Stimulated activated CD8-positive, alpha-beta memory T cell treated with anti-CD3 and anti-CD28 coated beads, Interleukin-4, amount 100 ng/mL, for 48 hours (primary cell): ENCODE data around the gene SCN5A.
"Not testable (repeated sequence)": the region's sequence is repeated elsewhere in the genome, so short reads cannot be mapped to it uniquely, and the experiment has no call there.

ENCODE experiments used
- DNase-seq: peaks from one replicate; pipeline ENCODE4 v3.0.0-alpha.2; 2020

Gene SCN5A

DNA sequence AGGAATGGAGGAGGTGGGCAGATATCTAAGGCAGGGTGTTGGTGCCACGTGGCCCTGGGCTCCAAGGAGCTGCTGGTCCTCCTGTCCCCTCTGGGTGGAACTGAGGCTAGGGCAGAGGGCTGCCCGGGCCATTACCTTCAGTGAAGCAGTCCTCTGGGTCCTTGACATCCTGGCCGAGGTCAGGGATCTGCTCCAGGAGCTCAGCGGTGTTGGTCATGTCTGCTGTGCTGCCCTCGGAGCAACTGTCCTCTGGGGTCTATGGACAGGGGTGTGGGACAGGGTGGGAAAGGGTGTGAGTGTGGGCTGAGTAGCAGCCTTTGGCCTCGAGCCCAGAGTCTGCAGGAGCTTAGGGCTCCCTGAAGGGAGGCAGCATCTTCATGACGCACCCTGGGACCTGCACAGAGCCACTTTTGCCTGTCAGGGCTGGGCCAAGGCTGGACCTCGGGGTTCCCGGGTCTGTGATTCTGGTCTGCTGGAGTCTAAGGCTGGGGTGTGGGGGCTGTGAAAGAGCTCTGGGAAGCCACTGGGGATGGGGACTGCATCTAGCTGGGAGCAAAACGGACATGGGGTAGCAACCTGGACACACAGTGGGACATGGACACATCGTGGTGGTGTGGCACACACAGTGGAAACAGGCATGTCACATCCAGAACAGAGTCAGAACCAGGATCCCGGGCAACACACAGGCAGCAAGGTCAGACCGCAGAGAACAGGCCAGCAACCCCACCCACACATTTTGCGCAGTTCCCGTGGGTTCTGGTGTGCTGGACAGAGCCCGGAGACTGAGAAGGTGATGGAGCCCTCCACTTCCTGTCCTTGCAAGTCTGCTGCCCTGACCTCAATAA is 72.7 kb downstream of the SCN5A start:
- peak; percentile 15 for DNase-seq

DNA sequence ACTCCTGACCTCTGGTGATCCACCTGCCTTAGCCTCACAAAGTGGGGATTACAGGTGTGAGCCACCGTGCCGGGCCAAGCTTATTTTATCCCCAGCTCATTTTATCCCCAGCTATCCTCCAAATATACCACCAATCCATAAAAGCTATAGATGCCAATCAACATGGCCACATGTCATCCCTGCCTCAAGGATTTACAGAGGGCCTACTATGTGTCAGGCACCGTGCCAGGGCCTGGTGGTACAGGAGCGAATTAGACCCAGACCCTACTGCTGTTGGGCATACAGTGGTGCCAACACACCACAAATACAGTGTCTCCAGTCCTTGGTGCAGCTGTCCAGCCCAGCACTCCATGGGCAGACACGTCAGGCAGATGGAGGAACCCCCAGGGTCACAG is 73.4 kb downstream of the SCN5A start:
- peak; percentile 17 for DNase-seq

DNA sequence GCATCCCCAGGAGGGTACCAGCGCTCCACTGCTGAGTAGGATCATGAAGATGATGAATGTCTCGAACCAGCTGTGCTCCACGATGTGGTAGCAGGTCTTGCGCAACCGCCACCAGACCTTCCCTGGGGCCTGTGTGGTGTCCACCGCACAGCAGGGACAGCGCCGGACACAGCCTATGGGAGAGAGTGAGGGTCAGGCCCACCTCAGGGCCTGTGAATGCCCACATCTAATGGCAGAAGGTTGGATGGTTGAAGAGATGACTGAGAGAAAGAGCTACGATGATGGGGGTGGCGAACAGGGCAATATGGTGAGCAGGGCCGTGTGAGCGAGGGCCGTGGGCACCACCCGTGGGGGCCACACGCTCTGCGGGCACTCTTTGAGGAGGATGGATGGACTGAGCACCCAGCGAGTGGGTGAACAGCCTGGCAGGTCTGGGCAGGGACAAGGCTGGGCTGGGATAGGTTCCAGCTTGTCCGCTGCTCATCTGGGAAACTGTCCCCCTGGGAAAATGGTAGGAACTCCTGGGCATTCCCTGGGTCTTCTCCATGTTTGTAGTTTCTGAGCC is 74.1 kb downstream of the SCN5A start:
- DNase-seq = no peak

DNA sequence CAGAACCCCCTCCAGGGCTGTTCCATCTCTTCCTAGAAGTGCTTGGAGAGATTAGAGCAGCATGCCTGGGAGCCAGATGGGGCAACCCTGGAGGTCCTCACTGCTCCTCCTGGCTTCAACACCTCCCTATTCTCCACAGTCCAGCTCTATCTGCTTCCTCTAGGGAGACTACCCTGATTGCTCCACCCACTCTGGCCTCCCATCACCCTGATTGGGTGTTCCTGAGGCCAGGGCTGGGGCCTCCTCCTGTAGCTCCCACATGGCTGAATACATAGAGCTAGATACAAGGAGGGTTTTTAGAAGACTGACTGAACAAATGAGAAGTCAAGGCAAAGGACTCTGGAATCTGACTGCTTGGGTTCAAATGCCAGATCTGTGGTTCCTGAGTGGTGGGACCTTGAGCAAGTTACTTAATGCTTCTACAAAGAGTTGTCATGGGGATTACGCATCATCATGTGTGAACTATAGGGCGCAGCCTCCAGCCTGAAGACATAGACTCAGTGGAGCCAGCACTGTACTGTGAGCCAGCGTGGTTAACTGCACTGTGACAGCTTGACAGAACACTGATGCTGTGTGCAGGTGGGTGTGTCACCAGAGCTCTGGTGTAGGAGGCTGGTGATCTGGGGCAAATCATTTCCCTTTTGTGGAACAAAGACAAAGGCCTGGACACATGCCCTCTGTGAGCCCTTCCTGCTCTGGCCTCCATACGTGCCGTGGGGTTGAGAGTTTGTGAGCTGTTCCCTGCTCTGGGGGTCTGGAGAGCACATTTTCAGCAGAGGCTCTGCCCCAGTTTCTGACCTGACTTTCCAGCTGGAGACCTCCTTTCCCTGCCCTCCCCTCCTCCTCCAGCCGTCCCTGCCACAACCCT is 74.8 kb downstream of the SCN5A start:
- DNase-seq = peak; percentile 14

DNA sequence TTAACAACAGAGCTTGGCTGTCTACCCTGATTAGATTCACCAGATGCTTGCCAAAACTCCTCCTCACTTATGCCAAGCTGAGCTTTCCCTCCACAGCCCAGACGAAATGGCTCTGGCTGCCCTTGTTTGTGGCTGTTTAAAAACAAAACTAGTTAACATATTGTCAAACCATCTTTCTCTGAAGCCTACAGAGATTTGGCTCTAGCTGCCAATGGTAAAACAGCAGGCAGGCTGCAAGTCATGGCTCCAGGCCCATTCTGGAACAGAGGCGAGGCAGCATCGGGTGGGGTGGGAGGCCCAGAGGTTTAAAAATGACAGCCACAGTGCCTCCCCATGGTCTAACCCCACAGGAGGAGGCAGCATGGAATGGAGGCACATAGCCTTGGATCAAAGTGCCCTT is 75.9 kb downstream of the SCN5A start:
- DNase-seq = peak; percentile 9

DNA sequence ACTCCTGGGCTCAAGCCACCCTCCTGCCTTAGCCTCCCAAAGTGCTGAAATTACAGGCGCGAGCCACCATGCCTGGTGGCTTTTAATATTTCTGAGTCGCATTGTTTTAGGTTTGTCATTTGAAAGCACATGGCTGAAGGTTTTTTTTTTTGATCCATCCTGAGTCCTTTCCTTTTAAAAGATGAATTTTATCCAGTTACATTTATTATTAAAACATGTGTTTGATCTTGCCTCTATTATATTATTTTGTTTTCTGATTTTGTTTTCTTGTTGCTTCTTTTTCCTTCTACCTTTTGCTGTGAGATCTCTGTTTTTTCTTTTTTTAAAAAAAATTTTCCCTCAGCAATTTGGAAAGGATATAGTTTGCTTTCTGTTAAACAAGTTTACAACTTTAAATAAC is 76.4 kb downstream of the SCN5A start:
- no peak for DNase-seq

DNA sequence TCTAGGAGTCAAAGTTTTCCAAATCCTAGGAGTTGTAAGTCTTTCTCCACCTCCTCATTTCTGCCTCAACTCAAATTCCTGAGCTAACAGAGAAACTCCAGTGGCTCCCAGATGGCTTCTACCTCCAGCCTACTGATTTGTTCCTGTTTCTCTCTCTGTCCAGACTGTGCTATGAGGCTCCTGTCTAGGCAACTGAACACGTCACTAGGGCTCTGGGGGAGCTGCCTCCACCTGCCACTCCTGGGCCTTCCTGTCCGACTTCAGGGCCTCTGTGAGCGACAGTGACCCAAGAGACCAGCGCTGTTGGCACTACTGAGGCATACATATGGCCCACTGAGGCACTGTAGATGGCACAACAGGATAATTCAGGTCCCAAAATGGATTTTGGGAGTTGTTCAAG is 82.0 kb downstream of the SCN5A start:
- no peak for DNase-seq

DNA sequence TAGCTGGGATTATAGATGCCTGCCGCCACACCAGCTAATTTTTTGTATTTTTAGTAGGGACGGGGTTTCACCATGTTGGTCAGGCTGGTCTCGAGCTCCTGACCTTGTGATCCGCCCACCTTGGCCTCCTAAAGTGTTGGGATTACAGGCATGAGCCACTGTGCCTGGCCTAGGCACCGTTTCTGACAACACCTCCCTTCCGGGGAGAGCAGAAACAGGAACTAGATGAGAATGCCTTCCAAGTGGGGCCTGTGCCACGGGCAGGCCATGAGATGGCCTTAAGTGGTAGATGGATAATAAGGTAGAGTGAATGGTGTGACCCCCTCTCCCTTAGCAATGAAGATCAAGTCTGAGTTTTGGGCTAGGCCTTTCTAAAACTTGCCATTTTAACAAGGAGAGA is 82.7 kb downstream of the SCN5A start:
- DNase-seq = not testable (repeated sequence)

DNA sequence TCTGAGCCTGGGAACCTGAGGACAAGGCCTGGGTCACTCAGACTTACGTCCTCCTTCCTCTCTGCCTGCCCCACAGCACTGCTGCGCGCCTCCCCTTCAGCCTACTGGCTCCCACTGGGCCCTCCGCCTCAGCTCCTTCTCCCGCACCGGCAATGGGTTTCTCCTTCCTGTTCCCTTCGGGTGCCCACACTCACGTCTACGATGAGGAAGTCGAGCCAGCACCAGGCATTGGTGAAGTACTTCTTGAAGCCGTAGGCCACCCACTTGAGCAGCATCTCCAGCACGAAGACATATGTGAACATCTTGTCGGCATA is 83.3 kb downstream of the SCN5A start:
- no peak for DNase-seq

DNA sequence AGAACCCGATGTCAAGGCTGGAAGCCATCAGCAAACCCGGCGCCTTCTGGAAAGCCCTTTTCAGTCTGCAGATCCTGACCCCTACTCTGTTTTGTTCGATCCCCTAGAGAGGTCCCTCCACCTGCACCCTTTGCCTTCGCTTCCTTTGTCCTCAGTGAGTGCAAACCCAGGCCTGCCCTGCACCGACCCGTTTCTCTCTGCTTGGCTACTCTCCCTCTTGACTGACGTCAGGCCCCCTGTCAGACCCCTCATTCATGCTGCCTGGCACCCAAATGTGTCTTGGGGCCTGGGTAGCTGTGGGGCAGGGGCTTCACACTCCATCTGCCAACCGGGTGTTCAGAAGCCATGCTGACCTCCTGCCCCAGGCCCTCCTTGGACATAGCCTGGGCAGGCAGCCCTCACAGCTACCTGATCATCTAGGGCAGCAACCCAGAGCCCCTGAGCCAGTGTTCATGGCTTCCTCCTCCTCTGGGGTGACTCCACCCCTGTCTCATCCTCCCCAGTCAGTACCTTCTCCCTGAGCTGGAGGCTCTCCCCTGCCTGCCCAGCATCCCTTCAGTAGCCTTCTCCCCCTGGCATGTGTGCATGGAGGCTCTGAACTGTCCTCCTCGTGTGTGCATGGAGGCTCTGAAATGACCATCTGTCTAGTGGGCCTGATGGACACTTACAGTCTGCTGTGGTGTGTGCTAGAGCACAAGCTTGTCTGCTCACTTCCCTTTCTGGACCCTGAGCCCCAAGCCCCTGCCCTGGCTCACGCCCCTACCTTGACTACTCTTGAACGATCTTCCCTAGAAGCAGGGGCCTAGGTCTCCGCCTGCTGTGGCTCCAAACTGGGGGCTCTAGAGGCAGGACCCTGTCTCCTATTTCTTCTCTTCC is 83.9 kb downstream of the SCN5A start:
- no peak for DNase-seq

DNA sequence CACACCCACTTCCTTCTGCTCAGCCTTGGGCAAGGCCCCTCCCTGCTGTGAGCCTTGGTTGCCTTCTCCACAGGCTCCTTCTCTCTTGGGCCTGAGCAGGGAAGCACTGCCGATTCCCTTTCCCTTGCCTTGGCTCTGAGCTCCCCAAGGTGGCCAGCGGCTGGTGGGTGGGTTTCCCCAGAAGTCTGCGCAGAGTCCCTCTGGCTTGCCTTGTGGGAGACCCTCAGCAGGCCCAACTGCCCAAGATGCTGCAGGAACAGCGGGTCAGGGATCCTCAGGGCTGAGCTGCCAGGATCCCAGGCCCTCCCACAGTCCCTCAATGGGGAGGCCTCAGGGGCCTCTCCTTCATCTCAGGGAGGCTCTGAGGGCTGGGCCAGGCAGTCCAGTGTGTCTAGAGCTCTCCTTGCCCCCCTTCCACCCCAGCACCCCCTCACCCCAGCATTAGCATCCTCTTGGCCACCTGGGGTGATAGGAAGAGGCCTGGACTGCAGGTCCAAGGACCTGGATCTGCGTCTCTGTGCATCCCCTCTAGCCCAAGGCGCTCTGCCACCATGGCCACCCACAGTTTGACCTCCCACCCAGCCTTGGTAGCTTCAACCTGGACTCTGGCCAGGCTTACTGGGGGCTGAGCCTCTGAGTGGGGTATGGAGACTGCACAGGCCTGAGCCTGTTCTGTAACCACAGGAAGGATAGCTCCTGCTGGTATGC is 84.7 kb downstream of the SCN5A start:
- no peak for DNase-seq

DNA sequence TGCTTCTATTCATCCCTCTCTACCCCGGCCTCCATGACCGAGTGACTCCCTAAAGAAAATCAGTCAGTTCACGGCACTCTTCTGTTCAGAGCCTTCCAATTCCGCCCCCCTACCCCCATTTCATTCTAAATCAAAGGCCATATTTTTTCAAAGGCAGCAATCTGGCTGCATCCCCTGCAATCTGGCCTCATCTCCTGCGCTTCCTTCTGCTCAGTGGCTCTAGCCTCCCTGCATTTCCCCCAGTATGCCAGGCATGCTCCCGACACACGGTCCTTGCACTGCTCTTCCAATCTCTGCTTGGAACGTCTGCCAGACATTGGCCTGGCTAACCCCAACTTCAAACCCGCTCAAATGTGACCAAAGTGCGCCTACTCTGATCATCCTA is 85.6 kb downstream of the SCN5A start:
- DNase-seq = no peak

DNA sequence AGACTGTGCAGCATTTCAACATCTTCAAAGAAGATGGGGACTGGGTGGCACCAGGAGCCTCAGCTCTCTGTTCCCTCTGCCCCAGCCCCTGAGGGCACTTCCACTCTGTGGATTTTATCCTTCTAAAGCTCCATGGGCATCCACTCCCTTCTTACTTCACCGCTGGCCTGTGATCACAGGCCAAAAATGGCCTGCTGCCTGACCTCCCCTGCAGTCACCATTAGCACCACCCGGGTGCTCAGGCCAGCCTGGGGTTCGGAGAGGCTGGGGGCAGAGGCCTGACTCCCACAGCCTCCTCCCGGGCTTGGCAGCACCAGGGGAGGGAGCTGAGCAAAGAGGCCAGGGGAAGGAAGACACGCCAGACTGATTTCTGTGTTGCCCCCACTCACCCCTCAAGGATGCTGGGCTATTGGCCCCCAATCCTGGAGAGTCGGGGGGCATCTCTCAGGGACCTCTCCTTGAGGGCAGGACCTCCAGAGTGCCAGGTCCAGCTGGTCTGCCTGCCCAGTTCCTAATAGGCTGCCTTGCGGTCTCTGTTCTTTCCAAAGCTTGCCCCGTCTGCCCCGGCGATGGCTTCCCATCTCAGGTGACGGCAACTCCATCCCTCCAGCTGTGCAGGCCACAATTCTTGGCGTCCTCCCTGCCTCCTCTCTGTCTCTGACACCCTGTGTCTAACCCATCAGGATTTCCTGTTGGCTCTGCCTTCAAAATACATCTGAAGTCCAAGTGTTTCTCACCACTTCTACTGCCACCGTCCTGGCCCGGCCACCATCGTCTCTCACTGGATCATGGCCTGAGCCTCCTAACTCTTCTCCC is 86.2 kb downstream of the SCN5A start:
- no peak for DNase-seq

DNA sequence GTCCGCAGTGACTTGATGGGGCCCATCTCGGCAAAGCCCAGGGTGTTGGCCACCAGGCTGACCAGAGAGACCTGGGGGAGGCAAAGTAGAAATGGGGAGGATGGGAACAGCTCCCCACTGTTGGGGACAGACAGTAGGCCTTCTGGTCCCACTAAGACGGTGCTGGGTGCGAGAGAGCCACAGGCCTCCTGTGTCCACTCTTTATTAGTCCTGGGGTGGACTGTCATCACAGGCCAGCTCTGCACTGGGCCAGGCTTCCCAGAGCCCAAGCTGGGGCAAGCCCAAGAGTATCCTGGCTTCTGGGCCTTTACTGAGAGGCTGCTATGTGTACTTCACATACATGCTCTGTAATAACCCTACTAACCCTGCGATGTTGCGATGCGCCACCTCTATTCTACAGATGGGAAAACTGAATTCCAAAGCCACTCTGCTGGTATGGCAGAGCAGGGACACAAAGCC is 87.0 kb downstream of the SCN5A start:
- no peak for DNase-seq

DNA sequence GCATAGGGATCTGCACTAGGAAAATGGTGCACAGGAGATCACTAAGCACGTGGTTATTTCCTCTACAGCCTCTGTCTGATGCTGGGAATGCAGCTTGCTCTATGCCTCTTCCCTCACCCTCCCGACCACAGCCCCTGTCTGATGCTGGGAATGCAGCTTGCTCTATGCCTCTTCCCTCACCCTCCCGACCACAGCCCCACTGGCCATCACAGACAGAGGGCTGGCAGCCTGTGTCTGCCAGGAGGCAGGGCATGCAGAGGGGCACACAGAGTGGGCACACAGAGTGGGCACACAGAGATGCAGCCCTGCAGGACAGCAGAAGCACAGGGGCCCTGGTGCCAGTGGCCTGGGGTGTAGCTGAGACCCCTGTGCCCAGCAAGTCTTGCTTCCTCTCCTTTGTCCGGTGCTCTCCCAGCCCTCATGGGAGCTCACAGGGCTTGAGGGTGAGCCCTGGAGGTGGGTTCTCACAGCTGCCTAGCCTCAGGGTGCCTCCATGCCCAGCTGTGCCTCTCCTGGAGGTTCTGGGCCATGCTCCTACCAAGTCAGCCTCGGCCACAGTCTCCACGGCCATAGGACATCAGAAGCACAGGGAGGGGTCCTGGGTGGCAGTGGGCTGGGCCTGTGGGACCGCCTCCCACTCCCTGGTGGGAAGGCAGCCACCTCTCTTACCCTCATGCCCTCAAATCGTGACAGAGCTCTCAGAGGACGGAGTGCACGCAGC is 87.6 kb downstream of the SCN5A start:
- DNase-seq = no peak

DNA sequence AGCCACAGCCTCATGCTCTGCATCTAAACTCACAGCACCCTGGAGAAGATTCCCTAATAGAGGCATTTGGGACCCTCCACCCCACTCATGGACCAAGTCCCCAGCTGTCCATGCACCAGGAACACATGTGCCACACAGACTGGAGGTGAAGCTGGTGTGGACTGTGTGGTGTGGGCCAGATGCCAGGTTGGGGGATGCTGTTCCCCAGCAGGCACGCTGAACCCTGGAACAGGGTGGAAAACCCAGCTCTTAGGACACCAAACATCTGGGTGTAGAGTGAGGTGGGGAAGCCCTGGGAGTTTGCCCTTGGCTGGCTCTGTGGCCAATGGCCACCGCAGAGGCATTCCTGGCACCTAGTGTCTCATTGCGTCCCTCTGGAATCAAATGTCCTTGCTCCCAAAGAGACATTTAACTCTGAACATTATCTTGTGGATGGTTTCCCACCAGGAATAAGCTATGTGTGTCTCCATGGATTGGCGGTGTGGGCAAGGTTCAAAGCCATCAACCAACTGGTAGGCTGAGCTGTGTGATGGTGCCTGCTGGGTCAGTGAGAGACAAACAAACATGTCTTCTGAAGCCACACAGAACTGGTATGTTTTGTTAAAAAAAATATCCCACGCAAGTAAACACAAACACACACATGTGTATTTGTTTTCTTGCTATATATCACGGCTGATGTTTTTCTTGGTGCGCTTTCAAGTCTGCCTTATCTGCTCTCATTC is 88.3 kb downstream of the SCN5A start:
- no peak for DNase-seq

DNA sequence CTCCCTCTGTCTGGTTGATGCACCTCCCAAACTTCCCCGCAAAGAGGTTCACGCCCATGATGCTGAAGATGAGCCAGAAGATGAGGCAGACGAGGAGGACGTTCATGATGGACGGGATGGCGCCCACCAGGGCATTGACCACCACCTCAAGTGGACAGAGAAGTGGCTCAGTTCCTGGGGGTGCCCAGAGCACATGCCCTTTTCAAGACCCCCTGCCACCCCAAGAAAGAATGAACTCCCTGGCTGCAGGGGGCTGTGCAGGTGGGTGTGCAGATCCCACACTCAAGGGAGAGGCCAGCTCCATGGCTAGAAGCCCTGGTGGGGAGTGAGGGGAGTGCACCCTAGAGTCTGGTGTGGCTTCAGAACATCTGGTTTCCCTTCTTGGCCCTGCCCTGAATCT is 89.2 kb downstream of the SCN5A start:
- DNase-seq = no peak

DNA sequence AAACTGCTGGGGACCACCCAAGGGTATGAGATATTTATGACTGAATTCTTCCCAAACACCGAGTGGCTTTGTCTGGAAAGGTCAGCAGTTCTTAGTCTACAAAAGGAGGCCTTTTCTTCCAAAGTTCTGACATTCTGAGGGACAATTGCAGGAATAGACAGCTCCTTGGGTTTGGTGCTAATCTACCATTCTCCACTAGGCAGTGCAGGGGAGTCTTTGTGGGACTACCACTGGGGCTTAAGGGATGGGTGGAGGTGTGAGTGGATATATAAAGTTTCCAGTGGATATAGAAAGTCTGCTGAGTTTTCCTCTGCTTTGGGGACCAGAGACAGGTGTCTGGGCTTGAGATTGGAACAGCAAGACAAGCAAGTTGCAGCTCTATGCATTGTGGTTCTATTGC is 90.6 kb downstream of the SCN5A start:
- no peak for DNase-seq

DNA sequence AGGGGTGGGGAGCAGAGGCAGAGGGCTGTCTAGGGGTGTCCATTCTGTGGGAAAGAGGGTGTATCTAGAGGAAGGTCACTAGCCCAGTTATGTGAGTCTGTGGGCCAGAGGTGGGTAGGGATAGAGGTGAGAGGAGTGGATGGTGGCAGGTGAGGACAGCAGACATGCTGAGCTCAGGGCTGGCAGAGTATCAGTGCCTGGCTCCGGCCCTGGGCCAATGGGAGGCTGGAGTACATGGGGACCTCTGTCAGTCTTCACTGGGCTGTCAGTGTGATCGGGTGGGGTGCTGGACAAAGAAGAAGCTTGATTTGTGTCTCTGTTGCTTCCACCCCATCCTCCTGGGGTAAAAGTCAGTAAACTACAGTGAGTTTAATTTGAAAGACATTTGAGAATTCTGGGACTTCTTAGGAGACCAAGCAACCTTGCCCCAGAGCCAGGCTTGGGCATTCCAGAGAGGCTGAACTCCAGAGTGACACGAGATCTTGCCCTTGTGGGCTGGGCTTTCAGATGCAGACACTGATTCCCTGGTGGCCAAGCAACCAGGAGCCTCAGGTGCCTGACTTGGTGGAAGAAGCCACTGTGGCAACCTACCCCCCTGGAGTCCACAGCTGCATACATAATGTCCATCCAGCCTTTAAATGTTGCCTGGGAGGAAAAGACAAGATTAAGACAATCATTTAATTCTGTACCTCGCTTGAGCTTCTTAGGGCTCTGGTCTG is 92.7 kb downstream of the SCN5A start:
- DNase-seq = no peak
